HAP-1 (cell line): Measurements from ENCODE around the gene MRS2.

Experiments used
- DNase-seq, 2 experiments: peaks; one replicate each; pipeline ENCODE4 v3.0.0-alpha.2; 2016 to 2020; ENCODE audit warnings: low spot score in 2 of 2
- H3K27me3 ChIP-seq: fragments of 250-450 bp; sonication (Bioruptor Pico); 2 replicates; pipeline ENCODE4 v1.5.1; 2020; ENCODE audit warnings: low read depth, mild to moderate bottlenecking, moderate library complexity
- H3K36me3 ChIP-seq: fragments of 250-450 bp; sonication (Bioruptor Pico); replicated peaks from 2 replicates; pipeline ENCODE4 v1.5.1; 2020; ENCODE audit warnings: mild to moderate bottlenecking
- H3K4me1 ChIP-seq: fragments of 250-450 bp; sonication (Bioruptor Pico); 2 replicates; pipeline ENCODE4 v1.5.1; 2020; ENCODE audit warnings: mild to moderate bottlenecking
- H3K4me3 ChIP-seq: fragments of 250-450 bp; sonication (Bioruptor Pico); 2 replicates; pipeline ENCODE4 v1.5.1; 2020; ENCODE audit warnings: mild to moderate bottlenecking, moderate library complexity
- H3K9me3 ChIP-seq: fragments of 250-450 bp; sonication (Bioruptor Pico); 2 replicates; pipeline ENCODE4 v1.5.1; 2020; ENCODE audit warnings: mild to moderate bottlenecking, moderate library complexity
- in situ Hi-C: fragments of 300-500 bp; cut with MboI; formaldehyde crosslinking; loops from 3 replicates; pipeline ENCODE4 v1.14.3; 2020; ENCODE audit warnings: low sequenced_read_pairs, inconsistent platforms, mixed read lengths

Gene MRS2

GRCh38 chr6:24451581-24452388, 49.0 kb downstream of the MRS2 start:
- H3K4me3 ChIP-seq = no peak overlapping the region
- no peaks in the 10 kb centered on the region for H3K36me3 ChIP-seq
- H3K9me3 ChIP-seq = no peaks in the 10 kb centered on the region
- no peak for DNase-seq
- in situ Hi-C loops = no loop called here
- H3K4me1 ChIP-seq = no peaks in the 10 kb centered on the region
- H3K27me3 ChIP-seq = no peaks in the 10 kb centered on the region

DNA sequence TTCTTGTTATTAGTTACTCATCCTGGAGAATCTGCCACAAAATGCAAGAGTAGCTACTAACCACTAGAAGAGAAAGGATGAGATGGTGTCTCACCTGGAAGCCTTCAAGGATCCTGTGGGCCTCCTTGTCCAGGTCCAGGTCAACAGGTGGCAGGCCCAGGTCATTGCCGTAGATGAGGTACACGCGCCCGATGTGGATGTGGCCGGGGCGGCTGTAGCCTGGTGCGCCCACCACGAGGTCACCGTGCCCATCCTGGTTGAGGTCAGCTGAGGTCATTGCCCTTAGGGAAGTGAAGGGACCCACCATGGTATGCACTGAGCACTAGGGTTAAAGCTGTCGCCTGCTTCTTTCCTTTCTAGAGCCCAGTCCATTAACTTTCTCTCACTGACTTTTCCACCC, 51.2 kb downstream of the MRS2 start:
- Histone ChIP-seq H3K27me3 (no peaks in the 10 kb centered on the region), H3K4me1 (no peaks in the 10 kb centered on the region), H3K36me3 (no peaks in the 10 kb centered on the region), H3K4me3 (no peak overlapping the region), H3K9me3 (no peaks in the 10 kb centered on the region)
- no peak for DNase-seq
- in situ Hi-C loops = no loop called here

DNA sequence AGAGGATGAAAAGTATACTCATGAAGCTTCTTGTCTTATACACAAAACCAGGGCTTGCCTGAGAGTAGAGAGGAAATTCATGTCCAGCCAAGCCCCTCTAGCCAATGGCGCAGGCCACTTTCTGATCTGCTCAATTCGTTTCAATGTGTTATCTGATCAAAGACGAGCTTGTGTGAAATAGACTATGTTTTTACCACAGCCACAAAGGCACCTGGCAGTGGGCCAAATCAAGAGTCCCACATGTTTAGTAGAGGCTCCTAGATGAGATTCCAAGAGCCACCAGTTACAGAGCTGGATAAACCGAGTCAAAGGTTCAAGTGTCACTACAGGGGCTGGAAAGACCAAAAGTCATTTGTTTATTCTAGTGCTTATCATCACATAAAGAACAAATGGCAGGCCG, 51.7 kb downstream of the MRS2 start:
- DNase-seq = no peak
- H3K9me3 ChIP-seq = no peaks in the 10 kb centered on the region
- H3K4me1 ChIP-seq = no peaks in the 10 kb centered on the region
- H3K4me3 ChIP-seq = no peak overlapping the region
- H3K27me3 ChIP-seq = no peaks in the 10 kb centered on the region
- H3K36me3 ChIP-seq = no peaks in the 10 kb centered on the region
- in situ Hi-C loops = no loop called here

- no peaks in the 10 kb centered on the region for H3K9me3 ChIP-seq
- H3K27me3 ChIP-seq = no peaks in the 10 kb centered on the region
- DNase-seq = no peak
- no peaks in the 10 kb centered on the region for H3K4me1 ChIP-seq
- in situ Hi-C loops = no loop called here
- no peak overlapping the region for H3K4me3 ChIP-seq
- H3K36me3 ChIP-seq = no peaks in the 10 kb centered on the region
These were observed 52.3 kb downstream of the MRS2 start for GRCh38 chr6:24455061-24455460.

DNA sequence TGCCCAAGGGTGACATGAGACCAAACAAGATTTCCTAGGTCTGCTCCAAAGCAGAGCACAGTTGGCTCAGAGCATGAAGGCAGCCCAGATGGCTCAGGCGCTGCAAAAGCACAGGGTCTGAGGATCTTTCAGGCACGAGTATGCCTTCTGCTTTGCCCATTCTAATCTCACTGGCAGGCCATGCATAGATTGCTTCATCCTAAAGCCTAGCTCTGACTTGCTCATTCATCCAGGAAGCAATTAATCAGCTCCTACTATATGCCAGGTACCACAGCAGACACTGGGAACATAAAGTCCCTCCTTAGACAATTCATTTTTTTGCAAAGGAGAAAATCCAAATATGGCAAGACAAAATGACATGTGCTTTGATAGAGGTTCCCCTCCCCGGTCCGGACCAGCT, 55.4 kb downstream of the MRS2 start:
- no peaks in the 10 kb centered on the region for H3K27me3 ChIP-seq
- H3K4me3 ChIP-seq = no peak overlapping the region
- H3K9me3 ChIP-seq = no peaks in the 10 kb centered on the region
- DNase-seq = no peak
- no peaks in the 10 kb centered on the region for H3K4me1 ChIP-seq
- H3K36me3 ChIP-seq = no peaks in the 10 kb centered on the region
- in situ Hi-C loops = no loop called here

DNA sequence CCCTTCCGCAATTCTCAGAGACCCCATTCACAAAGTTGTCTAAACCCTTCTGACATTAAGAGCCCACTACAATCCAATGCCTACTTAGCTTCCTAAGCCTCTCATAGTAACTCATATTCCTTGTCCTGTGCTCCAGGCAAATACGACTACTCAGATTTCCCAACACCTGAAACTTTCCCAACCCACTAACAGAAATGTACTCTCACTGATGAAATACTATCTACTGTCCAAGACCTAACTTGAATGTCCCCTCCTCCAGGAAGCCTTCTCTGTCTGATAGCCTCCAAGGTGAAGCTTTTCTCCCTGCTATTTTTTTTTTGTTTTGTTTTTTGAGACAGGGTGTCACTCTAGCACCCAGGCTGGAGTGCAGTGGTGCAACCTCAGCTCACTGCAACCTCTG, 56.2 kb downstream of the MRS2 start:
- no peak overlapping the region for H3K4me3 ChIP-seq
- no peaks in the 10 kb centered on the region for H3K27me3 ChIP-seq
- no peaks in the 10 kb centered on the region for H3K4me1 ChIP-seq
- no peaks in the 10 kb centered on the region for H3K36me3 ChIP-seq
- H3K9me3 ChIP-seq = no peaks in the 10 kb centered on the region
- no peak for DNase-seq
- in situ Hi-C loops = no loop called here

- no peak overlapping the region for H3K4me3 ChIP-seq
- H3K9me3 ChIP-seq = no peaks in the 10 kb centered on the region
- in situ Hi-C loops = no loop called here
- H3K4me1 ChIP-seq = no peaks in the 10 kb centered on the region
- H3K36me3 ChIP-seq = no peaks in the 10 kb centered on the region
- H3K27me3 ChIP-seq = no peaks in the 10 kb centered on the region
- DNase-seq = no peak
These were observed 58.2 kb downstream of the MRS2 start for GRCh38 chr6:24460966-24461365.

- no peaks in the 10 kb centered on the region for H3K36me3 ChIP-seq
- DNase-seq = no peak
- no peaks in the 10 kb centered on the region for H3K9me3 ChIP-seq
These were observed 61.7 kb downstream of the MRS2 start for GRCh38 chr6:24464253-24465038.

GRCh38 chr6:24469811-24470210, 67.1 kb downstream of the MRS2 start:
- no peaks in the 10 kb centered on the region for H3K9me3 ChIP-seq
- in situ Hi-C loops = no loop called here
- DNase-seq = no peak
- H3K36me3 ChIP-seq = no peaks in the 10 kb centered on the region
- H3K4me3 ChIP-seq = no peak overlapping the region
- no peaks in the 10 kb centered on the region for H3K4me1 ChIP-seq
- no peaks in the 10 kb centered on the region for H3K27me3 ChIP-seq

More at GRCh38 chr6:24464253-24465038, 61.7 kb downstream of the MRS2 start:
- in situ Hi-C loops = no loop called here
- Histone ChIP-seq H3K4me3 (no peak overlapping the region), H3K27me3 (no peaks in the 10 kb centered on the region), H3K4me1 (no peaks in the 10 kb centered on the region)

DNA sequence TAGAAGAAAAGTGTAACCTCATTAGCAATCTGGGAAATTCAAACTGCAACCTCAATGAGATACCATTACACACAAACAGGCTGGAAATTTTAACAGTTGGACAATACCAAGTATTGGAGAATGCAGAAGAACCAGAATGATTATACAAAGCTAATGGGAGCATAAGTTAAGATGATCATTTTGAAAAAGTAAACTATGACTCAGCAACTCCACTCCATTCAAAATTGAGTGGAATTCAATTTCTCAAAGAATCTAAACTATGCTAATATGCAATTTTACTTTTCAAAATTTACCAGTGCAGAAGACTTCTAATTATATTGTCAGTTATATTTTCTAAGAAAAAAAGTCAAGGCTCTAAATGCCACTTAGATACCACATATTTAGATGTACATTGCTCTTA, 69.4 kb downstream of the MRS2 start:
- H3K9me3 ChIP-seq = no peaks in the 10 kb centered on the region
- no peak overlapping the region for H3K4me3 ChIP-seq
- no peaks in the 10 kb centered on the region for H3K4me1 ChIP-seq
- no peaks in the 10 kb centered on the region for H3K27me3 ChIP-seq
- H3K36me3 ChIP-seq = no peaks in the 10 kb centered on the region
- in situ Hi-C loops = no loop called here
- DNase-seq = no peak
